Naive thymus-derived CD4-positive, alpha-beta T cell (primary cell): ENCODE measurements around the gene P4HA3. TPM values are rescaled to one million over a fixed set of nuclear protein-coding genes. Genes with fewer than 3 reads are reported as not detected.

Source experiments
- ATAC-seq: fragments of 150-1000 bp; cut with Tn5 transposase; 2 replicates; pipeline ENCODE4 v1.10.0; 2021; ENCODE audit warnings: mild to moderate bottlenecking, moderate library complexity
- CTCF ChIA-PET: fragments of 350-600 bp; sonication (Branson Sonifier 250); formaldehyde crosslinking; loops from one replicate; lab custom pipeline; 2021; ENCODE audit warnings: antibody characterized with exemption; lab: Charles Lee
- POLR2A ChIA-PET: fragments of 350-600 bp; sonication (Branson Sonifier 250); formaldehyde crosslinking; loops from one replicate; lab custom pipeline; 2021; ENCODE audit warnings: antibody characterized with exemption, inconsistent platforms; lab: Charles Lee
- DNase-seq, 9 donors: peaks; one replicate each; pipeline versions ENCODE4 v3.0.0 to v3.0.0-alpha.2; 2020 to 2022; ENCODE audit warnings: mixed read lengths in 1 of 9
- H3K27ac ChIP-seq: one replicate; pipeline ENCODE4 v1.7.0; 2013; ENCODE audit warnings: mild to moderate bottlenecking, low read depth, low read length, moderate library complexity
- H3K27me3 ChIP-seq, 2 donors: one replicate each; pipeline ENCODE4 v1.7.0; 2013; ENCODE audit warnings: low read length in 2 of 2, mild to moderate bottlenecking in 2 of 2, moderate library complexity in 2 of 2; ENCODE audit not compliant: control insufficient read depth in 2 of 2, insufficient read depth in 2 of 2
- H3K36me3 ChIP-seq, 3 experiments: 1 replicate in 2 of 3; 2 replicates in 1 of 3; pipeline ENCODE4 v1.7.0; 2013; ENCODE audit warnings: low read length in 3 of 3, mild to moderate bottlenecking in 3 of 3, moderate library complexity in 1 of 3; ENCODE audit not compliant: insufficient read depth in 3 of 3, control insufficient read depth in 2 of 3
- H3K4me1 ChIP-seq, 2 donors: one replicate each; pipeline ENCODE4 v1.7.0; 2013; ENCODE audit warnings: low read length in 2 of 2, mild to moderate bottlenecking in 2 of 2, moderate library complexity in 1 of 2; ENCODE audit not compliant: control insufficient read depth in 2 of 2, insufficient read depth in 2 of 2
- H3K4me3 ChIP-seq: 2 replicates; pipeline ENCODE4 v1.7.0; 2013; ENCODE audit warnings: mild to moderate bottlenecking, low read length
- H3K9me3 ChIP-seq, 3 experiments: 1 replicate in 2 of 3; 2 replicates in 1 of 3; pipeline ENCODE4 v1.7.0; 2013; ENCODE audit warnings: low read length in 3 of 3; ENCODE audit not compliant: control insufficient read depth in 2 of 3
- H3K27ac Mint-ChIP-seq, 9 donors: one replicate each; pipeline ENCODE4 v1.8.0; 2020 to 2022; ENCODE audit warnings: mixed read lengths in 9 of 9, mild to moderate bottlenecking in 8 of 9, moderate library complexity in 5 of 9, inconsistent platforms in 2 of 9
- H3K27me3 Mint-ChIP-seq, 5 donors: one replicate each; pipeline ENCODE4 v1.8.0; 2021 to 2022; ENCODE audit warnings: mixed read lengths in 5 of 5, mild to moderate bottlenecking in 1 of 5
- H3K36me3 Mint-ChIP-seq, 5 donors: one replicate each; pipeline ENCODE4 v1.8.0; 2020 to 2022; ENCODE audit warnings: mixed read lengths in 5 of 5, mild to moderate bottlenecking in 3 of 5, inconsistent platforms in 1 of 5
- H3K4me1 Mint-ChIP-seq, 7 donors: one replicate each; pipeline ENCODE4 v1.8.0; 2020 to 2022; ENCODE audit warnings: mixed read lengths in 7 of 7, mild to moderate bottlenecking in 3 of 7, inconsistent platforms in 1 of 7
- H3K4me3 Mint-ChIP-seq, 10 donors: one replicate each; pipeline ENCODE4 v1.8.0; 2020 to 2022; ENCODE audit warnings: mild to moderate bottlenecking in 10 of 10, mixed read lengths in 10 of 10, moderate library complexity in 6 of 10, inconsistent platforms in 2 of 10
- H3K9me3 Mint-ChIP-seq, 11 donors: one replicate each; pipeline ENCODE4 v1.8.0; 2020 to 2022; ENCODE audit warnings: mixed read lengths in 11 of 11, mild to moderate bottlenecking in 4 of 11, inconsistent platforms in 1 of 11, moderate library complexity in 1 of 11
- intact Hi-C, 2 donors: fragments of 100-400 bp; cut with micrococcal nuclease; formaldehyde crosslinking; loops; one replicate each; pipeline ENCODE4 v1.15.1; 2023
- polyA plus RNA-seq, 2 donors: library from polyadenylated mRNA; unstranded; fragments of 300-500 nt; fragmentation: Illumina TruSeq; gene quantifications; one replicate each; pipeline ENCODE4 v1.2.3, GENCODE V29; 2021
- total RNA-seq, 6 experiments: library from RNA in 5 of 6; stranded (reverse) in 5 of 6; gene quantifications; 1 replicate in 5 of 6; 2 replicates in 1 of 6; pipeline ENCODE4 v1.2.3 and lab custom pipeline; 2021 to 2026

Gene P4HA3
- total and polyA plus RNA-seq, 7 experiments from 2014 or later: not detected

GRCh38 chr11:74306435-74307175, 4.8 kb downstream of the P4HA3 start:
- H3K4me1 ChIP-seq: peaks cover 0 to 7% of the 10 kb centered on the region in 2 donors
- Mint-ChIP-seq H3K36me3 (no peaks in the 10 kb centered on the region), H3K4me1 (peaks cover 0 to 10% (median 6%) of the 10 kb centered on the region in 7 donors), H3K27me3 (peaks cover 35 to 53% (median 50%) of the 10 kb centered on the region in 5 donors), H3K4me3 (no peak overlapping the region), H3K27ac (no peak overlapping the region), H3K9me3 (peaks cover 0 to 2% (median 0%) of the 10 kb centered on the region in 11 donors)
- intact Hi-C loops: no loop called here
- ChIA-PET POLR2A (no interaction called here), CTCF (no interaction called here)
- no peaks in the 10 kb centered on the region for H3K27me3 ChIP-seq
- H3K27ac ChIP-seq: no peak overlapping the region
- H3K9me3 ChIP-seq: no peaks in the 10 kb centered on the region
- no peak overlapping the region for H3K4me3 ChIP-seq
- H3K36me3 ChIP-seq: no peaks in the 10 kb centered on the region
- ATAC-seq (no peak), DNase-seq (no peak)

- H3K9me3 ChIP-seq: no peaks in the 10 kb centered on the region
- Mint-ChIP-seq H3K4me1 (peaks cover 5 to 11% (median 8%) of the 10 kb centered on the region in 7 donors), H3K36me3 (peaks cover 0 to 2% (median 0%) of the 10 kb centered on the region in 5 donors), H3K27me3 (peaks cover 7 to 22% (median 13%) of the 10 kb centered on the region in 5 donors), H3K9me3 (peaks cover 0 to 2% (median 0%) of the 10 kb centered on the region in 11 donors), H3K27ac (no peak overlapping the region), H3K4me3 (no peak overlapping the region)
- ATAC-seq (no peak), DNase-seq (no peak)
- intact Hi-C loops: no loop called here
- H3K27ac ChIP-seq: no peak overlapping the region
- POLR2A ChIA-PET: no interaction called here
- CTCF ChIA-PET: interaction anchor here (1.0 kb wide), 1 partner anchor 276 kb away, joined by 3 read pairs; no protein-coding TSS in a partner anchor
- no peaks in the 10 kb centered on the region for H3K4me1 ChIP-seq
- H3K27me3 ChIP-seq: no peaks in the 10 kb centered on the region
- H3K4me3 ChIP-seq: no peak overlapping the region
- H3K36me3 ChIP-seq: no peaks in the 10 kb centered on the region
These were observed 12.4 kb downstream of the P4HA3 start for GRCh38 chr11:74299015-74299414.

- POLR2A ChIA-PET: interaction anchor here (0.6 kb wide), 1 partner anchor 404 kb away, joined by 3 read pairs; no protein-coding TSS in a partner anchor
- H3K27me3 Mint-ChIP-seq: peaks cover 7 to 27% (median 12%) of the 10 kb centered on the region in 5 donors
- no peak overlapping the region for H3K27ac ChIP-seq
These were observed 14.0 kb downstream of the P4HA3 start for GRCh38 chr11:74297484-74297883.

GRCh38 chr11:74288911-74289310, 22.5 kb downstream of the P4HA3 start:
- peaks cover 0 to 3% of the 10 kb centered on the region in 2 donors for H3K27me3 ChIP-seq
- no peaks in the 10 kb centered on the region for H3K4me1 ChIP-seq
- peaks cover 0 to 24% (median 5%) of the 10 kb centered on the region in 5 donors for H3K27me3 Mint-ChIP-seq
- H3K36me3 Mint-ChIP-seq: peaks cover 0 to 2% (median 0%) of the 10 kb centered on the region in 5 donors
- H3K36me3 ChIP-seq: no peaks in the 10 kb centered on the region
- no peak for DNase-seq
- H3K27ac ChIP-seq: no peak overlapping the region
- no peaks in the 10 kb centered on the region for H3K4me1 Mint-ChIP-seq
- no peak overlapping the region for H3K4me3 Mint-ChIP-seq
- H3K9me3 Mint-ChIP-seq: peaks cover 0 to 3% (median 0%) of the 10 kb centered on the region in 11 donors
- ATAC-seq: no peak
- no peak overlapping the region for H3K4me3 ChIP-seq
- ChIA-PET CTCF (interaction anchor here (0.7 kb wide), 1 partner anchor 51 kb away, joined by 4 read pairs; no protein-coding TSS in a partner anchor), POLR2A (no interaction called here)
- intact Hi-C loops: no loop called here
- no peaks in the 10 kb centered on the region for H3K9me3 ChIP-seq
- H3K27ac Mint-ChIP-seq: no peak overlapping the region

More at GRCh38 chr11:74297484-74297883, 14.0 kb downstream of the P4HA3 start:
- no peak overlapping the region for H3K4me3 Mint-ChIP-seq
- no peak overlapping the region for H3K4me3 ChIP-seq
- intact Hi-C loops: no loop called here
- H3K9me3 Mint-ChIP-seq: peaks cover 0 to 4% (median 0%) of the 10 kb centered on the region in 11 donors
- CTCF ChIA-PET: interaction anchor here (1.0 kb wide), 1 partner anchor 24 kb away, joined by 3 read pairs; no protein-coding TSS in a partner anchor
- no peaks in the 10 kb centered on the region for H3K9me3 ChIP-seq
- H3K27me3 ChIP-seq: no peaks in the 10 kb centered on the region
- H3K4me1 Mint-ChIP-seq: peaks cover 5 to 11% (median 8%) of the 10 kb centered on the region in 7 donors
- no peaks in the 10 kb centered on the region for H3K4me1 ChIP-seq
- H3K27ac Mint-ChIP-seq: no peak overlapping the region
- H3K36me3 ChIP-seq: no peaks in the 10 kb centered on the region
- peaks cover 0 to 5% (median 0%) of the 10 kb centered on the region in 5 donors for H3K36me3 Mint-ChIP-seq
- DNase-seq (no peak), ATAC-seq (no peak)

GRCh38 chr11:74288161-74288560, 23.3 kb downstream of the P4HA3 start:
- ATAC-seq (no peak), DNase-seq (no peak)
- ChIA-PET POLR2A (no interaction called here), CTCF (interaction anchor here (0.7 kb wide), 1 partner anchor 51 kb away, joined by 4 read pairs; no protein-coding TSS in a partner anchor)
- no peak overlapping the region for H3K27ac Mint-ChIP-seq
- H3K4me3 ChIP-seq: no peak overlapping the region
- H3K27ac ChIP-seq: no peak overlapping the region
- H3K27me3 ChIP-seq: peaks cover 0 to 3% of the 10 kb centered on the region in 2 donors
- H3K36me3 Mint-ChIP-seq: peaks cover 0 to 2% (median 0%) of the 10 kb centered on the region in 5 donors
- H3K4me1 Mint-ChIP-seq: no peaks in the 10 kb centered on the region
- no peak overlapping the region for H3K4me3 Mint-ChIP-seq
- intact Hi-C loops: no loop called here
- no peaks in the 10 kb centered on the region for H3K9me3 ChIP-seq
- H3K4me1 ChIP-seq: peaks cover 0 to under 1% of the 10 kb centered on the region in 2 donors
- peaks cover 0 to 20% (median 4%) of the 10 kb centered on the region in 5 donors for H3K27me3 Mint-ChIP-seq
- H3K36me3 ChIP-seq: no peaks in the 10 kb centered on the region
- H3K9me3 Mint-ChIP-seq: peaks cover 0 to under 1% (median 0%) of the 10 kb centered on the region in 11 donors

GRCh38 chr11:74284466-74284865, 27.0 kb downstream of the P4HA3 start:
- no peak for ATAC-seq
- no peak for DNase-seq
- no peaks in the 10 kb centered on the region for H3K4me1 Mint-ChIP-seq
- no peaks in the 10 kb centered on the region for H3K36me3 ChIP-seq
- no peak overlapping the region for H3K4me3 ChIP-seq
- ChIA-PET CTCF (no interaction called here), POLR2A (interaction anchor here (1.1 kb wide), 1 partner anchor 9 kb away, joined by 3 read pairs; no protein-coding TSS in a partner anchor)
- H3K4me3 Mint-ChIP-seq: no peak overlapping the region
- intact Hi-C loops: no loop called here
- no peaks in the 10 kb centered on the region for H3K36me3 Mint-ChIP-seq
- H3K9me3 ChIP-seq: no peaks in the 10 kb centered on the region
- peaks cover 0 to 3% of the 10 kb centered on the region in 2 donors for H3K27me3 ChIP-seq
- H3K27me3 Mint-ChIP-seq: peaks cover 0 to under 1% (median 0%) of the 10 kb centered on the region in 5 donors
- H3K4me1 ChIP-seq: peaks cover 0 to 7% of the 10 kb centered on the region in 2 donors
- H3K27ac Mint-ChIP-seq: no peak overlapping the region
- H3K27ac ChIP-seq: no peak overlapping the region
- H3K9me3 Mint-ChIP-seq: no peaks in the 10 kb centered on the region
